HG02970 (cell line): ENCODE results near the gene POLR2J.
"Not testable (repeated sequence)": the region's sequence is repeated elsewhere in the genome, so short reads cannot be mapped to it uniquely, and the experiment has no call there.

Experiments
- ATAC-seq: cut with Tn5 transposase; IDR thresholded peaks from one replicate; pipeline ENCODE4 v1.9.1; 2021; ENCODE audit warnings: mild to moderate bottlenecking, moderate library complexity, moderate number of reproducible peaks; ENCODE audit not compliant: unreplicated experiment, low FRiP score

Gene POLR2J

GRCh38 chr7:102467581-102468477 is 10.9 kb downstream of the POLR2J start:
- no peak for ATAC-seq

- ATAC-seq = no peak
These were observed 12.6 kb downstream of the POLR2J start for GRCh38 chr7:102466097-102466496.

DNA sequence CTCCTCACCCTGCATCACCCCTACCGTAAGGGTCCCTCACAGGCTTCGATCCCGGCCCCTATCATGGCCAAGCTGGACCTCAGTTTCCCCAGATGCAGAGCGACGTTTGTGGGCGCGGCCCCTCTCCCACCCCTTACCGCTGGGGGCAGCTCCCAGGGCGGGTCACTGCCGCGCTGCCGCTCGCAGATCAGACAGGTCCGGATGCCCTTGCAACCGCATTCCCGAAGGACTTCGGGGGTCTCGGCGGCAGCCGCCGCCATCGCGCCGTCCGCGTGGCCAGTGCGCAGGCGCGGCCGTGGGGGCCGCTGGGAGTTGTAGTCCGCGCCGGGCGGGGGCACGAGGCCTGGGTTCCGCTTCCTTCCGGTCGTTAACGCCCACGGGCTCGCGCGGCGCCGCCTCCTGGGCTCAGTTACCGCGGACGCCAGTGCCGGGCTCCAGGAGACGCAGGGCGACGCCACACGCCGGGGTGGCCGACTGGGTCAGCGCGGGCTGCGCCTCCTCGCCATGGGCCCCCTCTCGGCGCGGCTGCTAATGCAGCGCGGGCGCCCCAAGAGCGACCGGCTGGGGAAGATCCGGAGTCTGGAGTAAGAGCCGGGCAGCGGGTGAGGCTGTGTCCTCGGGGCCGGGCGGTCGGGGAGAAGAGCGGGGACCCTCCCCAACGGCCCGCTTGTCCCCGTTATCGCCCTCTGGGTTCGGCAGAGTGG is 14.0 kb downstream of the POLR2J start, which contains the start of the genes ALKBH4 and LRWD1:
Gene ALKBH4 (minus strand): TSS at position 287 of the 704 bp plus-strand sequence. CDS start 27 bp downstream, at position 260.
Gene LRWD1 (plus strand): TSS at position 408 of the 704 bp plus-strand sequence. CDS start 97 bp downstream, at position 505.
- peak; percentile 87 for ATAC-seq

DNA sequence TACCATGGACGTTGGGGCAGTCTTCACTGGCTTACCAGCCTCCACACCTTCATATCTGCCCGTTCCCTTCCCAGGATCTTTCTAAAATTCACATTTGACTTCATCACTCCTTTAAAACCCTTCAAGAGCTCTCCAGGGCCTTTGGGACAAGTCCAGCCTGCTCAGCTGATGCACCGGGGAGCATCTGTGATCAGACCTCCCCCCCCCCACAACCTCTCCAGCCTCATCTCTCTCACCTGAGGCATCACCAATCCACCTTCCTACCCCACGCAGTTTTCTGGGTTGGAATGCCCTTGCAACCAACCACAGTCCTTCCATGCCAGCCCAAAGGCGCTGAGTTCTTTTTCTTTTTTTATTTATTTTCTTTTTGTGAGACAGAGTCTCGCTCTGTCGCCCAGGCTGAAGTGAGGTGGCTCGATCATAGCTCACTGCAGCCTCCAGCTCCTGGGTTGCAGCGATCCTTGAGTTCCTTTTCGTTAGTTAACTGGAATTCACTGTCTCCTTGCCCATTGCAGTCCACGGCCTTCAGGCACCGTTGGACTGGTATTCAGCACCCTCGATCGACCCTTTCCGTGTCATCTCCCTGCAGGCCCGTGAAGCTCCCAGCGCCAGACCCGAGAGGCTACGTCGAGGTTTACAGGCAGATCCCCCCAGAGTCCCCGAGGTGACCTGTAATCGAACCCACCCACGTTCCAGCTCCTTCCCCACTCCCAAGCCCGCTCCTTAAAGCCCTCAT is 14.7 kb downstream of the POLR2J start:
- no peak for ATAC-seq

DNA sequence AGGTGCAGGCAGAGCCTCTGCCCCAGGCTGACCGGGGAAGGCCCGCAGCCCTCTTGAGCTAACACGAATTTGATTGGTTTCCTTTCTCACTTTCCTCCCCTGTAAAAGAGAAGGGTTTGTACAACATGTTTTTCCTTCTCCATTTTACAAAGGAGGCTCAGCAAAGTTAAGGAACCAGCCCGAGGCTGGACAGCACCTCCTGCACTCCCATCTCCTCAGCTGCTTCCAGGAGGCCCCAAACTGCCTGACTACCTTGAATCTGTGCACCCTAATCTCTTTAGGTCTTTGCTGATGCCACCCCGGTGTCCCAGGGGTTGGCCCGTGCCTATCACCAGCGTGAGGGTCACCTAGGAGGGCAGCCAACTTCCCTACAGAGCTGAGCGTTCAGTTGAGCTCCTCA is 18.3 kb downstream of the POLR2J start:
- ATAC-seq = no peak

GRCh38 chr7:102459221-102459844 is 19.4 kb downstream of the POLR2J start:
- no peak for ATAC-seq

GRCh38 chr7:102457352-102457924 is 21.3 kb downstream of the POLR2J start:
- ATAC-seq = no peak

DNA sequence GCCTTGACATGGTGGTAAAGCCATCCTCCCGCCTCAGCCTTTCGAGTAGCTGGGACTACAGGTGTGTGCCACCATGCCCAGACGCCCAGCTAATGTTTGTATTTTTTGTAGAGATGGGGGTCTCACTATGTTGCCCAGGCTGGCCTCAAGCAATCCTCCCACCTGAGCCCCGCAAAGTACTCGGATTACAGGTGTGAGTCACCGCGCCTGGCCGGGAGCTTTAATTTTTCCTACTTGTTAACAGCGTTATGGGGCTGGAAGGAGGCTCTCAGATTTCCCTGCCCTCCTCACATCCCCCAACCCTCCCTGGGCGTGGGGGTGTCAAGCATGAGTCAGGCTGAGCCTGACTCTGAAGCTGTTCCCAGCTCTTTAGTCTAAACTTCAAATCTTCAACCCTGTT is 22.4 kb downstream of the POLR2J start:
- no peak for ATAC-seq

GRCh38 chr7:102455596-102455995 is 23.1 kb downstream of the POLR2J start:
- no peak for ATAC-seq

DNA sequence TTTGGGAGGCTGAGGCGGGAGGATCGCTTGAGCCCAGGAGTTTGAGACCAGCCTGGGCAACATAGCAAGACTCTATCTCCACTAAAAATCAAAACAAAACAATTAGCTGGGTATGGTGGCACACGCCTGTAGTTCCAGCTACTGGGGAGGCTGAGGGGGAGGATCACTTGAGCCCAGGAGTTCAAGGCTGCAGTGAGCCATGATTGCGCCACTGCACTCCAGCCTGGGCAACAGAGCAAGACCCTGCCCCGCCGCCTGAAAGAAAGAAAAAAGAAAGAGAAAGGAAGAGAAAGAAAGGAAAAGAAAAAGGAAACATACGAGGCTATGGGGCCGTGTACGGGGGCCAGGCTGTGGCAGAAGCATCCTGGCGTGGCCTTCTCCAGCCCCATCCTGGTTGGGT is 23.8 kb downstream of the POLR2J start:
- ATAC-seq = not testable (repeated sequence)

DNA sequence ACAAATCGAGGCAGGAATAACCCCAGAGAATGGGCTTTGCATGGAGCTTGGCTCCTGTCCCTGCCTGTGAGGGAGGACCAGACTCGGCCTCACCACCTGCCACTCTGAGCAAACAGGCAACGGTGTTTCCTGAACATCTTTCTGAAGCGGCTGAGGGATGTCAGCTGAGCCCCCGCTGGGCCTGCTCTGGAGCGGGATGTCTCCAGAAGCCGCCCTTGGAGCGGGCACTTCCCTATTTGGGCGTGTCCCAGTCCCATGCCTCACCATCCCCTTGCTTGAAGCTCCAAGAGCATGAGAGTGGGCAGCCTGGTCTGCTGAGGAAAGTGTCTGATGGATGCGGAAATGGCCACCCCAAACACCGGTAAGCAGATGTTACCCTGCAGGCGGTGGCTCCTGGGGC is 24.3 kb downstream of the POLR2J start:
- ATAC-seq = no peak

GRCh38 chr7:102453319-102453718 is 25.4 kb downstream of the POLR2J start:
- no peak for ATAC-seq

DNA sequence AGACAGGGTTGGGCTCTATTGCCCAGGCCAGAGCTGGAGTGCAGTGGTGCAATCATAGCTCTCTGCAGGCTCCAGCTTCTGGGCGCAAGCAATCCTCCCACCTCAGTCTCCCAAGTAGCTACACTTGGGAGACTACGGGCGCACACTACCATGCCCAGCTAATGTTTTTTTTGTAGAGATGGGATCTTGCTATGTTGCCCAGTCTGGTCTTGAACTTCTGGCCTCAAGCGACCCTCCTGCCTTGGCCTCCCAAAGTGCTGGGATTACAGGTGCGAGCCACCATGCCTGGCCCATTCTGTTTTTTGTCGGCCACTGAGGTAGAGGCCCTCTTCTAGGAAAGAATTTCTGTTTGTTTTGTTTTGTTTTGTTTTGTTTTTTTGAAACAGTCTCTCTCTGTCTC is 26.3 kb downstream of the POLR2J start:
- ATAC-seq = no peak

DNA sequence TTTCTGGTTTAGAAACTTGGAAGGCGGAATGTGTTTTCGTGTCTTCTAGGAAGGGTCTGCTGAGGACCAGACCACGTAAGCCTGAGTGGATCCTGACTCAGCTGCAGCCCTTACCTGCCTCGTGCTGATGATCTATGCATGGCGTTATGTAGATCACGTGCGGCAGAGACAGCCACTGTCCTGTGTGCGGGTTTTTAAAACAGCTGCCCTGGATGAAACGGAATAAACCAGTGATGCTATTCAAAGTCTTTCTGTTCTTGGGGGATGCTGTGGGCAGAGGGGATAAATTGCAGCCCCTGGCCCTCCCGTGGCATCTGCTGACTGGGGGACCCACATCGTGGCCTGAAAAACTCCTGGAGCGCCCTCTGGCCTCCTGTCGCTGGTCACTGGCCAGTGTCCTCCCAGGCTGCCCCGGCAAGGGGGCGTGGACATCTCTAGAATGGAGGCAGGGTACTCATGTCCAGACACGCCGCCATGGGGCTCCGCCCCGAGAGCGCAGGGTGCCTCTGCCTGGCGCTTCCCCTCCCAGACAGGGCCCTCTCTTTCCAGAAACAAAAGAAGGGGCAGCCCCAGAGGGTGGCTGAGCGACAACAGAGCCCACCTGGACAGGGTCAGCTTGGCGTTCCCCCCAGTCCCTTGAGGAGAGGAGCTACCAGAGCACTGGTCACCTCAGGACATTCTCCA is 27.2 kb downstream of the POLR2J start:
- no peak for ATAC-seq

DNA sequence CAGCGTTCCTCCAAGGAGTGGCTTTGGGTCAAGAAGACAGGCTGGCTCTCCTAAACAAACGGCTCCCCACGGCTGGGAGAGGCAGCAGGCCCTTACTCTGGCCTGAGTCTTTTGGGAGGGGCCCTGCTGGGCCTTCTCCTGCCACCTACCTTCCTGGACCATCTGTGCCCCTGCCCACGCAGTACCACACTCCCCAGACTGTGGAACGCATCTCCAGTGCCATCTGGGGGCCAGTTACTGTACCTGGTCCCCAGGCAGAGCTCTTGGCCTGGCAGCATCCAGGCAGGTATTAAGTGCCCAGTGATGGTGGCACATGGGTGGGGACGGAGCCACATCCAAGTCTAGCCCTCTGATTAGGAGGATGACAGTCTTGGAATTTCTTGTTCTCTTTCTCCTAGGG is 28.5 kb downstream of the POLR2J start:
- no peak for ATAC-seq

GRCh38 chr7:102449136-102449535 is 29.6 kb downstream of the POLR2J start:
- ATAC-seq = no peak

- ATAC-seq = no peak
These were observed 31.4 kb downstream of the POLR2J start for GRCh38 chr7:102447311-102447710.

- no peak for ATAC-seq
These were observed 32.1 kb downstream of the POLR2J start for GRCh38 chr7:102446387-102447156.

DNA sequence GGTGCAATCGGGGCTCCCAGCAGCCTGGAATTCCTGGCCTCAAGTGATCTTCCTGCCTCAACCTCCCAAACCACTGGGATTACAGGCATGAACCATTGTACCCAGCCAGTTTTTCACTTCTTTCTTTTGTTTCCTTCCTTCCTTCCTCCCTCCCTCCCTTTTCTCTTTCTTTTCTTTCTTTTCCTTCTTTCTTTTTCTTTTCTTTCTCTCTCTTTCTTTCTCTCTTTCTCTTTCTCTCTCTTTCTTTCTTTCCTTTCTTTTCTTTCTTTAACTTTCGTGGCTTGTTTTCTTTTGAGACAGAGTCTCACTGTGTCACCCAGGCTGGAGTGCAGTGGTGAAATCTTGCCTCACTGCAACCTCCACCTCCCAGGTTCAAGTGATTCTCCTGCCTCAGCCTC is 33.0 kb downstream of the POLR2J start:
- ATAC-seq = no peak
